Measurements from ENCODE around the gene TPCN1.

Gene TPCN1

DNA sequence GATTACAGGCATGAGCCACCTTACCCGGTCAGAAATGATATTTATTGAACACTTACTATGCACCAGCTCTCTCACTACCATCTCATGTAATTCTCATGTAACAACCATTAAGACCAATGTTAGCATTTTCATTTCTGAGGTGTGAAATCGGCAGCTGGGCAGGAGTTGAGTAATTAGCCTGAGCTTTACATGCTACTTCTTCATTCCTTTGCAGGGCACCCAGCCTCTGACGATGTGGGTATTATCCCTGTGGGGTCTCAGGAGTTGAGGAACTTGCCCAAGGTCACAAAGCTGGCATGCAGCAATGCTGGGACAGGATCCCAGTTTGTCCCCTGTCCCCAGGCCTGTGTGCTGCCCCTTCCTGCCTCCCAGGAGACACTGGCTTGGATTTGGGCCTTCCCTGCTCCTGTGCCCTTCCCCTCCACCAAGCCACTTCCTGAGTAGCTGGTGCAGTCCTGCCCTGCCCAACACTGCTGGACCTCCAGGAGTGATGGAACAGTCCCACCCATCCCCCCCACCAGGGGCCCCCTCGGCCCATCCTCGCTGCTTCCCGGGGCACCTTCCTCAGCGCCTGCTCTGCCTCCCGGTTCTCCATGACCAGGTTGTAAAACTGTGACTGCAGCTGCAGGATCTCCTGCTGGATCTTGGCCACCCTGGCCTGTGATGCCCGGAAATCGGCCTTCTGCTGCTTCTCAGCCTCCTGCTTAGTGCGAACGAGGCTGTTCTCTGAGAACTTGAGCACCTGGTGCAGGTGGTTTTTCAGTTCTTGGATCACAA lies 21.1 kb upstream of the TPCN1 start:
- Histone ChIP-seq H3K4me1 (ENCODE audit: insufficient read depth, poor library complexity, severe bottlenecking) (no peaks in the 10 kb centered on the region), H3K27me3 (ENCODE audit: insufficient read depth, poor library complexity, severe bottlenecking) (no peaks in the 10 kb centered on the region), H3K4me3 (ENCODE audit: severe bottlenecking) (no peak overlapping the region), H3K36me3 (ENCODE audit: low read depth) (no peaks in the 10 kb centered on the region), H3K27ac (ENCODE audit: poor library complexity, severe bottlenecking) (no peak overlapping the region), H3K9me3 (ENCODE audit: severe bottlenecking) (no peaks in the 10 kb centered on the region)
- TF ChIP-seq, protein P1, sequence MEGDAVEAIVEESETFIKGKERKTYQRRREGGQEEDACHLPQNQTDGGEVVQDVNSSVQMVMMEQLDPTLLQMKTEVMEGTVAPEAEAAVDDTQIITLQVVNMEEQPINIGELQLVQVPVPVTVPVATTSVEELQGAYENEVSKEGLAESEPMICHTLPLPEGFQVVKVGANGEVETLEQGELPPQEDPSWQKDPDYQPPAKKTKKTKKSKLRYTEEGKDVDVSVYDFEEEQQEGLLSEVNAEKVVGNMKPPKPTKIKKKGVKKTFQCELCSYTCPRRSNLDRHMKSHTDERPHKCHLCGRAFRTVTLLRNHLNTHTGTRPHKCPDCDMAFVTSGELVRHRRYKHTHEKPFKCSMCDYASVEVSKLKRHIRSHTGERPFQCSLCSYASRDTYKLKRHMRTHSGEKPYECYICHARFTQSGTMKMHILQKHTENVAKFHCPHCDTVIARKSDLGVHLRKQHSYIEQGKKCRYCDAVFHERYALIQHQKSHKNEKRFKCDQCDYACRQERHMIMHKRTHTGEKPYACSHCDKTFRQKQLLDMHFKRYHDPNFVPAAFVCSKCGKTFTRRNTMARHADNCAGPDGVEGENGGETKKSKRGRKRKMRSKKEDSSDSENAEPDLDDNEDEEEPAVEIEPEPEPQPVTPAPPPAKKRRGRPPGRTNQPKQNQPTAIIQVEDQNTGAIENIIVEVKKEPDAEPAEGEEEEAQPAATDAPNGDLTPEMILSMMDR (IDR thresholded peaks at IDR 0.05; ENCODE audit: poor library complexity, severe bottlenecking): no peak
- no peak for ATAC-seq (ENCODE audit: low read depth)
- DNase-seq (ENCODE audit: low spot score): no peak

DNA sequence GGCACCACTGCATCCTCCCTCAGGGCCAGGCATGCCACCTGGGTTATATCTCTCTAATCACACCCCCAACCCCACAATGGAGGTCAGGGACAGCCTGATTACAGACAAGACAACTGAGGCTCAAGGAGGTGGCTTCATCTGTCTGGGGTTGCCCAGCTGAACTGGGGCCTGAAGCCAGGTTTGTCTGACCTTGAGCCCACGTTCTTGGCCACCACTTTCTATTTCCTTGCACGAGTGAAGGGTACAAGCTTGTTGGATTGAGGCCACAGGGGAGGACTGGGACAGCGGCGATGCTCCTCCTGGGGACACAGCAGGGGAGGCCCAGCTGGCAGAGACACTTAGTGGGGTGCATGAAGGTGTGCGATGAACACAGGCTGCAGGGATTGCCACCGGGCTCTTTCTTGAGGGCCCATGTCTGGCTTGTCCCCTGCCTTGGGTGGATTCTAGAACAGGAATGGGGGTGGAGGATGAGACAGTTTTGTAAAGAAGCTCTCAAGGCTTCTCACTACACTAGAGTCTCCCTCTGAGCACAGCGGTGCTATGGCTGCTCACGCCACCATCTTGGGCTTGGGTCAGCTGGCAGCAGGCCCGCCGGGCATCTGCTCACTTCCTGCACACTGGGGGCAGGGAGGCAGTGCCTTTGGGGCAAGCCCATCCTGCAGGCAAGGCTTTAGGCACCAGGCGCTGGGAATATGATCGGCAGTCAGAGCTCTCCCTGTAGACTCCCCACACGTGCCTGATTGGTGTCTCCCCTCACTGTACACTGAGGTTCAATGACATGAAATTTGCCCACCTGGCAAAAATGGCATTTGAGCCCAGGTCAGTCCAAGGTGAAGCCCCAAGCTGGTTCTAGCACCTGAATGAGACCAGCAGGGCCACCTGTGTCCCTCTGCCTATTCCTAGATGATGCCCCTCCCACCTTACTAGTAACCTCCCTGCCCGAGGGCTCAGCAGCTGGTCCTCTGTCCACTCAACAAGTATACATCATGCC lies 19.8 kb upstream of the TPCN1 start:
- no peak for DNase-seq (ENCODE audit: low spot score)
- no peaks in the 10 kb centered on the region for H3K27me3 ChIP-seq (ENCODE audit: insufficient read depth, poor library complexity, severe bottlenecking)
- no peak overlapping the region for H3K4me3 ChIP-seq (ENCODE audit: severe bottlenecking)
- TF ChIP-seq, protein P1 (IDR thresholded peaks at IDR 0.05; ENCODE audit: poor library complexity, severe bottlenecking): no peak
- no peaks in the 10 kb centered on the region for H3K36me3 ChIP-seq (ENCODE audit: low read depth)
- ATAC-seq (ENCODE audit: low read depth): no peak
- no peak overlapping the region for H3K27ac ChIP-seq (ENCODE audit: poor library complexity, severe bottlenecking)
- no peaks in the 10 kb centered on the region for H3K4me1 ChIP-seq (ENCODE audit: insufficient read depth, poor library complexity, severe bottlenecking)
- H3K9me3 ChIP-seq (ENCODE audit: severe bottlenecking): no peaks in the 10 kb centered on the region

DNA sequence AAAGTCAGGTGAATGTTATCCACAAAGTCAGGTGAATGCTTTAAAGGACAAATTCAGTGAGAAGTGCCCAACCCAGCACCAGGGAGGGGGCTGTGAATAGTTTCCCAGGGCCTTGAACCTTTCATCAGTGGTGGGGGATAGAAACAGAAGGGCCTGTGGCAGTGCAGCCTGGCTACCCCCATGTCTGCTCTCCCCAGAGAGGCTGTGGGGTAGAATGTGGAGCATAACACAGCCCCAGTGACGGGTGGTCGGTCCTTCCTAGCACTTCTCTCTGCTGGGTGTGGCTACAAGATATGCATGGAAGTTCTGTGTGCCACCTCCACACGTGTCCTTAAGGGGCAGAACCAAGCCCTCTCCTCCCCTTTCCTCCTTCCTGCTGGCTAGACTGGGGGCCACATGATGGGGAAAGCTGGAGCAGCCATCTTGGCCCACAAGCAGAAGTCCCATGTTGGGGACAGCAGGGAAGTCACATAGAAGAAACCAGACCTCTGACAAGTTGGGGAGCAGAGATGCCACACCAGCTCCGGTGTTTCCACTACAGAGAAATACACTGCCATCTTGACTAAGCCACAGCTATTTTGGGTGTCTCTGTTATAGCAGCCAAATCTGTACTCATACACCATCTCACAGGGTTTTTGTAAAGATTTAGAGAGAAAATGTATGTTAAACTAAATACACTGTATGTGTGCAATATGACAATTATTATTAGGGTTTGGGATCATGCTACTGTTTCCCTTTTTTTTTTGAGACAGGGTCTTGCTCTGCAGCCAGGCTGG lies 18.8 kb upstream of the TPCN1 start:
- TF ChIP-seq, protein P1 (IDR thresholded peaks at IDR 0.05; ENCODE audit: poor library complexity, severe bottlenecking): no peak
- no peaks in the 10 kb centered on the region for H3K9me3 ChIP-seq (ENCODE audit: severe bottlenecking)
- no peak overlapping the region for H3K4me3 ChIP-seq (ENCODE audit: severe bottlenecking)
- H3K4me1 ChIP-seq (ENCODE audit: insufficient read depth, poor library complexity, severe bottlenecking): no peaks in the 10 kb centered on the region
- H3K36me3 ChIP-seq (ENCODE audit: low read depth): no peaks in the 10 kb centered on the region
- DNase-seq (ENCODE audit: low spot score) (no peak), ATAC-seq (ENCODE audit: low read depth) (no peak)
- H3K27ac ChIP-seq (ENCODE audit: poor library complexity, severe bottlenecking): no peak overlapping the region
- no peaks in the 10 kb centered on the region for H3K27me3 ChIP-seq (ENCODE audit: insufficient read depth, poor library complexity, severe bottlenecking)

DNA sequence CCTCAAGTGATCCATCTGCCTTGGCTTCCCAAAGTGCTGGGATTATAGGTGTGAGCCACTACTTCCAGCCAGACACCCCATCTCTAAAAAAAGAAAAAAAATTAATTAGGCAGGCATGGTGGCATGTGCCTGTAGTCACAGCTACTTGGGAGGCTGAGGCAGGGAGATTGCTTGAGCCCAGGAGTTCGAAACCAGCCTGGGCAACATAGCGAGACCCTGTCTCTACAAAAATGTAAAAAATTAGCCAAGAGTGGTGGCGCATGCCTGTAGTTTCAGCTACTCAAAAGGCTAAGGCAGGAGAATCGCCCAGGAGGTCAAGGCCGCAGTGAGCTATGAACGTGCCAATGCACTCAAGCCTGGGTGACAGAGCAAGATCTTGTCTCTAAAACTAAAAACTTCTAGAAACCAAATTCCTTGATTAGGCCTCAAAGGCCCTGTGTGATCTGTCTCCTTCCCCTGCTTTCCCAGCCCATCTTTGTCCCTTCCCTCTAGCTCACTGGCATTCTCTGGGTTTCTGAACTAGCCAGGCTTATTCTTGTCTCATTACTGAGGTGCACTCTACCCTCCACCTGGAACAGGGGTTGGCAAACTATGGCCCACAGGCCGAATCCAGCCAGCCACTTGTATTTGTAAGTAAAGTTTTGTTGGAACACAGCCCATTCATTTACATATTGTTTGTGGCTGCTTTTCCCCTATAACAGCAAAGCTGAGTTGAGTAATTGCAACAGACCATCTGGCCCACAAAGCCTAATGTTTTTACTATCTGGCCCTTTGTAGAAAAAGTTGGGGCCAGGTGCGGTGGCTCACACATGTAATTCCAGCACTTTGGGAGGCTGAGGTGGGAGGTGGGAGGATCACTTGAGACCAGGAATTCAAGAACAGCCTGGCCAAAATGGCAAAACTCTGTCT lies 17.2 kb upstream of the TPCN1 start:
- Histone ChIP-seq H3K9me3 (ENCODE audit: severe bottlenecking) (no peaks in the 10 kb centered on the region), H3K4me3 (ENCODE audit: severe bottlenecking) (no peak overlapping the region), H3K36me3 (ENCODE audit: low read depth) (no peaks in the 10 kb centered on the region), H3K4me1 (ENCODE audit: insufficient read depth, poor library complexity, severe bottlenecking) (no peaks in the 10 kb centered on the region), H3K27me3 (ENCODE audit: insufficient read depth, poor library complexity, severe bottlenecking) (no peaks in the 10 kb centered on the region), H3K27ac (ENCODE audit: poor library complexity, severe bottlenecking) (peak overlapping the region; percentile 1)
- TF ChIP-seq, protein P1 (IDR thresholded peaks at IDR 0.05; ENCODE audit: poor library complexity, severe bottlenecking): no peak
- no peak for ATAC-seq (ENCODE audit: low read depth)
- no peak for DNase-seq (ENCODE audit: low spot score)

Measured in RWPE2 (cell line).